Stimulated activated CD8-positive, alpha-beta memory T cell treated with anti-CD3 and anti-CD28 coated beads, Interleukin-12 subunit alpha, Interleukin-12 subunit beta, amount 100 ng/mL, for 1 hour (primary cell): ENCODE measurements around the gene TCEA2.
"Not testable (repeated sequence)": the region's sequence is repeated elsewhere in the genome, so short reads cannot be mapped to it uniquely, and the experiment has no call there.

Experiments used
- DNase-seq: peaks from one replicate; pipeline ENCODE4 v3.0.0-alpha.2; 2020; ENCODE audit warnings: low read depth

TCEA2 gene

DNA sequence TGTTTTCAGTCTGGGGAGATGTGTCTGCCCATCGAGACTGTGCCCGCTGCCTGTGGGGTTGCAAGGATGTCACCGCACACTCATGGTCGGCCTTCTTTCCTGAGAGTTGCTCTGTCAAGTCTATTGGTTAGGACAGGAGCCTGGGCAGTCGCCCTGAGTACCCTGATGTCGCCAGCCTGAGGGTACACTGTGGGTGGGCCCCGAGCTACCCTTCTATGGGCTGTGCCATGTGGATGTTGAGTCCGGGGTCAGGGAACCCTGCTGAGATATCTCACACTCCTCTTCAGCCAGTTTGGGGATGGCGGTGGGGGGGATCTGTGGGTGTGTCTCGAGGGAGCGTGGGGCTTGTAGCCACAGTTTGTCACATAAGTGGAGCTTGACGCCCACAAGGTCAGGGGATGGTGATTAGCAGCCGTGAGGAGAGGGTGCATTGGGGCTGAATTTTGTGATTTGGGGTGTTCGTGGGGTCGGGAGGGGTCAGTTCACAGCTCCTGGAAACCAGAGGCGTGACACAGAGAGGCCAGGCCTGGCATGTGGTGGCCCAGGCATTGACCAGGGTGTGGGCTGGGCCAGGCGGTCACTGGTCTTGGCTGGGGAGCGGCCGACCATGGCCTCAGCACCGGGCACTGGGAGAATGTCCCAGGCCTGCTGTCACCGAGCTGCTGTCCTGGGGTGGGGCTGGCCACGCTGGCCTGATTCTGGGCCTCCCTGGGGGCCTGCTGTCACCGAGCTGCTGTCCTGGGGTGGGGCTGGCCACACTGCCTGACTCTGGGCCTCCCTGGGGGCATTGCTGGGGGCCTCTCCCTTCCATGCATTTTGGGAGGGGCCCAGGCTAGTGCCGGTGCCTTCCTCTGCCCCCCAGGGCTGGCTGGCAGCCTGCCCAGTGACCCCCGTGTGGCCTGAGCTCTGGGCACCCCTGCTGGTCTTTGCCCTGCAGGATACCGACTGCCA is 46.0 kb downstream of the TCEA2 start:
- no peak for DNase-seq

DNA sequence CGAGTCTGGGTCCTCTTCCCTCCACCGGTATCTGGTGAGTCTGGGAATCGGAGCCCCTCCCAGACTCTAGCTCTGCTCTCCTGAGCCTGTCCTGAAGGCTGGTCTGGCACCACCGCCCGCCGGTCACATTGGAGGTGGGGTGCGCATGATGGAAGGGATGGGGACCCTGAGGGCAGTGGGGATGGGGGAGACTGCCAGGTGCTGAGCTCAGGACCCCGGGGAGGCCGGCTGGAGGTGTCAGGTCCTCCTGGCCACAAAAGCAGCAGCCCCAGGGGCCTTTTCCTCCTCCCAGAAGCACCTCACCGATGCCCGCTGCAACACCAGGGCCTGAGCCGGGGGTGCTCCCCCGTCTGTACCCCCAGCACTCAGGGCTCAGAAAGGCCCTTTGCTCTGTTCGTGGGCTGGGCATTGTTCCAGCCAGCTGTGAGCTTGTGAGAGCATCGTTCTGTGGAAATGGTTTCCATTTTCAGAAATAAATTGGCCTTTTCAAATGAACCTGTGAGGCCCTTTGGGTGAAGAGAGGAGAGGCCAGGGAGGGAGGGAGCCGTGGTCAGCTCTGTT is 46.9 kb downstream of the TCEA2 start:
- no peak for DNase-seq

DNA sequence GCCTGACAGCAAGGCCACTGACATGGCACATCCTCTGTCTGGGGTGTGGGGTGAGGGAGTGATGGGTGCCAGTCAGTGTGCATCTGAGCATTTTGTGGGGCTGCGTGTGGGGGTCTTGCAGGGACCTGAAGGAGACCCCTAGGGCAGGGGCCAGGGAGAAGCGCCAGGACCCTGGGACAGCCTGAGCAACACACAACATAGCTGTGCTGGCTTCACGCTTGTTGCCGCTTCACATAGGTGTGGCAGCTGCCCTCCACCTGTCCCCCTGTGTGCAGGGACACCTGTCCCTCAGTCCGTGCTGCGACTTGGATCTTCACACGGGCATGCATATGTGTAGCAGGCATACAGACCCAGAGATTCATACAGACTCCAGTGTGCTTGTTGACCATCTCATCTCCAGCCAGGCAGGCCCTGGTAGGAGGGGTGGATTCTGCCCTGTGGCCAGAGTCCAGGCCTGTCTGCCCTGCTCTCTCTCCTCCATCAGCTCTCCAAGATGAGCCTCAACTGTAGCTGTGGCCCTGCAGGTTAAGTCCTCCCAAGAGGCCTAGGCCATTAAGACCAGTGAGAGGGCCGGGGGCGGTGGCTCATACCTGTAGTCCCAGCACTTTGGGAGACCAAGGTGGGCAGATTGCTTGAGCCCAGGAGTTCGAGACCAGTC is 47.5 kb downstream of the TCEA2 start:
- DNase-seq, result no peak

GRCh38 chr20:64111841-64112641 is 49.0 kb downstream of the TCEA2 start:
- DNase-seq, result no peak

- DNase-seq, result no peak
Measured at GRCh38 chr20:64112691-64113443, 49.9 kb downstream of the TCEA2 start.

GRCh38 chr20:64113444-64113775 is 50.4 kb downstream of the TCEA2 start:
- DNase-seq, result no peak

GRCh38 chr20:64113796-64114355 is 50.9 kb downstream of the TCEA2 start:
- DNase-seq, result no peak

- no peak for DNase-seq
Measured at GRCh38 chr20:64114356-64114971, 51.5 kb downstream of the TCEA2 start.

DNA sequence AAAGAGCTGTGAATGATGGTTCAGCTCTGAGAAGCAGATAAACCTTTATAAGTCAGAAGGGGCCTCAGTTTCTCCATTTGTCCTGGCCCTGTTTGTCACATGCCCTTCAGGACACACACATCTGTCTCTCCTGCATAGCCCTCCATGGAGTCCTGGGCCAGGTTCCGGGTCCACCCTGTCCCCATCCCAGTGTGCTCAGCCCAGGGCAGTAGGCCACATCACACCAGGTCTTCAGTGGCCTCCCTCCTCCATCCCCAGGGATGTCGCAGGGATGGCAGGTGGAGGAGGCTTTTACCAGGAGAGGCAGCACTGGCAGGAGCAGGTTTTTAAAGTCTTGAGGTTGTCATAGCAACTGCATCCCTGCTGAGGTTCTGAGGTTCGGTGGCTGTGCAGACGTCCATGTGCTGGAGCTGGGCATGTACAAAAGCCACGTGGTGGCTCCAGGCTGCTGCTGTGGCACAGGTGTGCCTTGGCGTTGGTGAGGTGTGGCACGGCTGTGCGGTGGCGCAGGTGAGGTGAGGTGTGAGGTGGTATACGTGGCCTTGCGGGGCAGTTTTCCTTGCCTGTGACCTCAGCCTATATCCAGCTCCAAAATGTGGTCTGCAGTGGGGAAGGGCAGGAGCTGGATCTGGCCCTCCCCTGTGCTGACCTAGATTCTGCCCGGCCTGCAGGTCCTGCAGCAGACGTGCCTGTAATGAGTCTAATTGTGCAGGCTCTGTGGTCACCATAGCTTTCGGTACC is 52.3 kb downstream of the TCEA2 start:
- no peak for DNase-seq

- no peak for DNase-seq
Measured at GRCh38 chr20:64116016-64116415, 53.0 kb downstream of the TCEA2 start.

DNA sequence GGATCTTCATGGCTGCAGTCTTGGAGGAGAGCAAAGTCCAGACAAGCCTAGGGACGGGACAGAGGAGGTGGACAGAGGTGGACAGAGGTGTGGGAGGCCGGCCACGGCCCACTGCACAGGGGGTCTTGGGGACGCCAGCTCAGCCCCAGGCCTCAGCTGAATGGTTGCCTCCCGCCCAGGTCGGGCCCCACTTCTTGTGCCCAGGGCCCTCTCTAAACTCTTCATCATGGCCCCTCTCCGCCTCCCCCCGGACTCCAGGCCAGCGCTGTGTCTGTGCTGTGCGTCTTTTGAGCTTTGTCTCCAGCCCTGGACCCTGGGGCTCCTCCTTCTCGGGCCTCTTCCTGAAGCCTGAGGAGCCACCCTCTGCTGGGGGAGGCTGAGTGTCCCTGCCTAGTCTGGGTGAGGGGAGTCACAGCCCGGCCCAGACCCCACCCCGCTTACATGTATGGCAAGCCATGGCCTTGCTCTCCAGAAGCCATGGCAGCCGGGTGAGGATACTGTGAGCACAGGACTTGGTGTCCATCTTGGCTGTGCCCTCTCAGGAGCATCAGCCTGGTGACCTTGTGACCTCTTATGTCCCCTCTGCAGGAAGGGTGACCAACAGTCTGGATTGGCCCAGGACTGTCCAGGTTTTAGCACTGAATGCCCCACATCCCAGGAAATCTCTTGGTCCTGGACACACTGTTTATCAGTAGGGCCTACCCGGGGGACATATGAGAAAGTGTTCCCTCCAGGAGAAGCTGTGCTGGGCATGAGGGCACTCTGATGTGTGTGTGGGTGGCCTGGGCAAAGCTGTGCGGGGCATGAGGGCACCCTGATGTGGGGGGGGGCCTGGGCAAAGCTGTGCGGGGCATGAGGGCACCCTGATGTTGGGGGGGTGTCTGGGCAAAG is 53.8 kb downstream of the TCEA2 start:
- no peak for DNase-seq

DNA sequence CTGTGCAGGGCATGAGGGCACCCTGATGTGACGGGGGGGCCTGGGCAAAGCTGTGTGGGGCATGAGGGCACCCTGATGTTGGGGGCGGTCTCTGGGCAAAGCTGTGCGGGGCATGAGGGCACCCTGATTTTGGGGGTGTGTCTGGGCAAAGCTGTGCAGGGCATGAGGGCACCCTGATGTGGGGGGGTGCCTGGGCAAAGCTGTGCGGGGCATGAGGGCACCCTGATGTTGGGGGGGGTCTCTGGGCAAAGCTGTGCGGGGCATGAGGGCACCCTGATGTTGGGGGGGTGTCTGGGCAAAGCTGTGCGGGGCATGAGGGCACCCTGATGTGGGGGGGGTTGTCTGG is 54.4 kb downstream of the TCEA2 start:
- DNase-seq, result not testable (repeated sequence)

- DNase-seq, result no peak
Measured at GRCh38 chr20:64119301-64119680, 56.3 kb downstream of the TCEA2 start.

- no peak for DNase-seq
Measured at GRCh38 chr20:64119681-64120341, 56.8 kb downstream of the TCEA2 start.

DNA sequence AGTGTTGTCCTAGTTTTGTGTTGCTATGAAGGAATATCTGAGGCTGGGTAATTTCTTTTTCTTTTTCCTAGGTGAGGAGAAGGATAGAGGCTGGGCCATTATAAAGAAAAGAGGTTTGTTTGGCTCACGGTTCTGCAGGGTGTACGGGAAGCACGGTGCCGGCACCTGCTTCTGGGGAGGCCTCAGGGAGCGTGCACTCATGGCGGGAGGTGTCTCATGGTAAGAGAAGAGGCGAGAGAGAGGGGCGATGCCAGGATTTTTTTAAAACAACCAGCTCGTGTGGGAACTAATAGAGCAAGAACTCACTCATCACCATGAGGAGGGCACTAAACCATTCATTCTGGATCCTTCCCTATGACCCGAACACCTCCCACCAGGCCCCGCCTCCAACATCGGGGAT is 58.6 kb downstream of the TCEA2 start:
- no peak for DNase-seq
